Osteocyte (in vitro differentiated cells): Measurements from ENCODE around the gene OCEL1. TPM values are rescaled to one million over a fixed set of nuclear protein-coding genes. Genes with fewer than 3 reads are reported as not detected.

ENCODE experiments used
- DNase-seq: peaks from one replicate; pipeline ENCODE4 v3.0.0; 2021; ENCODE audit warnings: mixed read lengths; ENCODE audit not compliant: unreplicated experiment; ENCODE audit errors: extremely low spot score
- H3K27ac Mint-ChIP-seq: one replicate; pipeline ENCODE4 v1.8.0; 2021; ENCODE audit warnings: mild to moderate bottlenecking, mixed read lengths; ENCODE audit not compliant: unreplicated experiment
- H3K27me3 Mint-ChIP-seq: one replicate; pipeline ENCODE4 v1.8.0; 2021; ENCODE audit warnings: mixed read lengths; ENCODE audit not compliant: unreplicated experiment
- H3K36me3 Mint-ChIP-seq: one replicate; pipeline ENCODE4 v1.8.0; 2021; ENCODE audit warnings: mixed read lengths; ENCODE audit not compliant: unreplicated experiment
- H3K4me1 Mint-ChIP-seq: one replicate; pipeline ENCODE4 v1.8.0; 2021; ENCODE audit warnings: mixed read lengths; ENCODE audit not compliant: unreplicated experiment
- H3K4me3 Mint-ChIP-seq: one replicate; pipeline ENCODE4 v1.8.0; 2021; ENCODE audit warnings: mild to moderate bottlenecking, moderate library complexity, mixed read lengths; ENCODE audit not compliant: unreplicated experiment
- H3K9me3 Mint-ChIP-seq: one replicate; pipeline ENCODE4 v1.8.0; 2021; ENCODE audit warnings: mixed read lengths; ENCODE audit not compliant: unreplicated experiment
- long read RNA-seq: library from polyadenylated mRNA; unstranded; transcript quantifications from one replicate; pipeline ENCODE4 v2.0.0, GENCODE V29; 2021
- total RNA-seq: library from RNA; stranded (reverse); gene quantifications from 2 replicates; pipeline ENCODE4 v1.2.1, GENCODE V29; 2021
- TF ChIP-seq, protein P1 (sequence below): fragments of 200-600 bp; sonication (generic); IDR thresholded peaks from 2 replicates; pipeline ENCODE4 v1.5.0; 2021; ENCODE audit warnings: antibody characterized with exemption, mild to moderate bottlenecking, moderate library complexity

The OCEL1 gene, protein sequence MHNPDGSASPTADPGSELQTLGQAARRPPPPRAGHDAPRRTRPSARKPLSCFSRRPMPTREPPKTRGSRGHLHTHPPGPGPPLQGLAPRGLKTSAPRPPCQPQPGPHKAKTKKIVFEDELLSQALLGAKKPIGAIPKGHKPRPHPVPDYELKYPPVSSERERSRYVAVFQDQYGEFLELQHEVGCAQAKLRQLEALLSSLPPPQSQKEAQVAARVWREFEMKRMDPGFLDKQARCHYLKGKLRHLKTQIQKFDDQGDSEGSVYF
- 24.8 and 28.5 TPM in 2 replicates for total RNA-seq
- long read RNA-seq, result 0 reads

DNA sequence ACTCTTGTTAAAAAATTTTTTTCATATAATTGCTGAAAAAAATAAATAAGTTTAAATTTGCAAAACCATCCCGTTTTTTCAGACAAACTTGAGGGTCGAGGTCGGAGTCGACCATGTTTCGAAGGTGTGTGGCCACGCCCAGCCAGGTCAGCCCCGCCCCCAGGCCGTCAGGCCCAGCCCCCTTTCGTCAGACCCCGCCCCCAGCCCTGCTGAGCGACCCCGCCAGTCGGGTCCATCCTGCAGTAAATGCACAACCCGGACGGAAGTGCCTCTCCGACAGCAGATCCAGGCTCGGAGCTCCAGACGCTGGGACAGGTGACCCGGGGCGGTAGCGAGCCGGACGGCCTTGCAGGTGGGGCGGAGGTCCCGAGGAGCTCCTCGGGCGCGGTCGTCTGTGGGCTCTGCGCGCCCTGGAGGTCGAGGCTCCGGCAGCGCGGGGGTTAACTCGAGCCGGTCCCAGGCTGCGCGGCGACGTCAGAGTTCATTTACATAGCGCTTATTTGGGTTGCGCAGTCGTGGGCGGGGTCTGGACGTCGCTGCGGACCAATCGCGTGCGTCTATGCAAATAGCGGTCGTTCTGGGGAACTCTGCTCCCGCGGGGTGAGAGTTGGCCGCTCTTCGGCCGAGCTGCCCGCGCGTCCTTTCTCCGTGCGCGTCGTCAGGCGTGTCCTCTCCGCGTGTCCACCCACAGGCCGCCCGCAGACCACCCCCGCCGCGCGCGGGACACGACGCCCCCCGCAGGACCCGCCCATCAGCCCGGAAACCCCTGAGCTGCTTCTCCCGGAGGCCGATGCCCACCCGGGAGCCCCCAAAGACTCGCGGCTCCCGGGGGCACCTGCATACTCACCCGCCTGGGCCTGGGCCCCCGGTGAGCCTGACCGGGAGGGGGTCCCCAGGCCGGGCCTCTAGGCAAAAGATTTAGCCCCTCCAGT is at the start of gene OCEL1:
Gene OCEL1 (plus strand): TSS at position 225 of the 932 bp plus-strand sequence. CDS start 22 bp downstream, at position 247.
- peak within 1 kb of the TSS; percentile 95 for H3K27ac Mint-ChIP-seq
- DNase-seq, result peak; percentile 98
- H3K4me3 Mint-ChIP-seq, result peak within 1 kb of the TSS; percentile 91
- TF ChIP-seq, protein P1, sequence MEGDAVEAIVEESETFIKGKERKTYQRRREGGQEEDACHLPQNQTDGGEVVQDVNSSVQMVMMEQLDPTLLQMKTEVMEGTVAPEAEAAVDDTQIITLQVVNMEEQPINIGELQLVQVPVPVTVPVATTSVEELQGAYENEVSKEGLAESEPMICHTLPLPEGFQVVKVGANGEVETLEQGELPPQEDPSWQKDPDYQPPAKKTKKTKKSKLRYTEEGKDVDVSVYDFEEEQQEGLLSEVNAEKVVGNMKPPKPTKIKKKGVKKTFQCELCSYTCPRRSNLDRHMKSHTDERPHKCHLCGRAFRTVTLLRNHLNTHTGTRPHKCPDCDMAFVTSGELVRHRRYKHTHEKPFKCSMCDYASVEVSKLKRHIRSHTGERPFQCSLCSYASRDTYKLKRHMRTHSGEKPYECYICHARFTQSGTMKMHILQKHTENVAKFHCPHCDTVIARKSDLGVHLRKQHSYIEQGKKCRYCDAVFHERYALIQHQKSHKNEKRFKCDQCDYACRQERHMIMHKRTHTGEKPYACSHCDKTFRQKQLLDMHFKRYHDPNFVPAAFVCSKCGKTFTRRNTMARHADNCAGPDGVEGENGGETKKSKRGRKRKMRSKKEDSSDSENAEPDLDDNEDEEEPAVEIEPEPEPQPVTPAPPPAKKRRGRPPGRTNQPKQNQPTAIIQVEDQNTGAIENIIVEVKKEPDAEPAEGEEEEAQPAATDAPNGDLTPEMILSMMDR, result no peak
- H3K36me3 Mint-ChIP-seq, result peaks cover 2% of the 10 kb centered on the region
- peaks cover 9% of the 10 kb centered on the region for H3K4me1 Mint-ChIP-seq
- no peaks in the 10 kb centered on the region for H3K27me3 Mint-ChIP-seq
- no peaks in the 10 kb centered on the region for H3K9me3 Mint-ChIP-seq

DNA sequence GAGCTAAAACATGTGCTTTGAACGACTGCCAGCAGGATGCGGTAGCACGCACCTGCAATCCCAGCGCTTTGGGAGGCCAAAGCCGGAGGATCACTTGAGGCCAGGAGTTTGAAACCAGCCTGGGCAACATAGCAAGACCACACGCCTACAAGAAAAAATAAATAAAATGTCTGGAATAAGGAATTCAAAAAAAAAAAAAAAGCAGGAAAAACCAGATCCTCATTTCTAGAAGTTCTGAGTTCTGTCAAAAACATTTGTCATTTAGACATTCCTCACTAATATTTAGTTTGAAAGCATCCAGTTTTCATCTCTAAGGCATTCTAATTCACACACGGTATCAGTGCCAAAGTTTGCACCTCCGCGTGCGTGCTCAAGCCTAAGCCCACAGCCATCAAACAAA is 47.7 kb upstream of the OCEL1 start:
- Mint-ChIP-seq H3K4me1 (peaks cover under 1% of the 10 kb centered on the region), H3K27me3 (no peaks in the 10 kb centered on the region), H3K9me3 (no peaks in the 10 kb centered on the region), H3K4me3 (no peak overlapping the region), H3K36me3 (peaks cover 24% of the 10 kb centered on the region), H3K27ac (no peak overlapping the region)
- TF ChIP-seq, protein P1, result no peak
- no peak for DNase-seq

DNA sequence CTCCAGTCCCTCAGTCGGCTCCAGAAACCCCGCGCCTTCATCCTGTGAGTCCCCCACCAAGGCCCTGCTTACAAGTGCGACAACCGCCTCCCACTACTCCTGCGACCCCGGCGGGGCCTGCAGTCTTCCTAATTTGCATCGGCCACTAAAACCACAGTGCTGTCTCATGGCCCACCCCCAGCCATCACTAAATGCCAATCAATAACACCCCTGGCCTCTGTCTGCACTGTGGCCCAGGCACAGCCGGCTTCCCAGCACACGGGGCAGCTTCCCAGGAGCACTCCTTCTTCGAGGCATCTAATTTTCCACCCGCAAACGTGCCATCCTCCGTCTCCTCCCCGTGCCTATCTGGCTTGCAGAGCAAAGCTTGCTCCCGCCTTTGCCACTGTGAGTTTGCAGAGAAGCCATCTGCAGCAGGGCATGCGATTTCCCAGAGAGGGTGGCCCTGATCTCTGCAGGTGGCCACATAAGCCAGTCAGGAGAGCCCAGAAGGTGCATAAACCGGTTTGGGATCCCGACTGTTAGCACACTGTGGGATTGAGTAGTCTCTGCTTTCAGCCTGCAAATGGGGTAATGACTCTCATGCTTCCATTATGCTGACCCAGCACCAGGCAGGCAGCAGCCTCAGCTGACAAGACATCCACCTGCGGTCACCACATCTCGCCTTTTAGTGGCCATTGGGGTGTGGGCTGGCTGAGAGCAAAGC is 44.9 kb upstream of the OCEL1 start:
- Mint-ChIP-seq H3K9me3 (no peaks in the 10 kb centered on the region), H3K27ac (no peak overlapping the region), H3K36me3 (peaks cover 28% of the 10 kb centered on the region), H3K4me1 (no peaks in the 10 kb centered on the region), H3K4me3 (no peak overlapping the region), H3K27me3 (no peaks in the 10 kb centered on the region)
- TF ChIP-seq, protein P1, result no peak
- DNase-seq, result no peak

DNA sequence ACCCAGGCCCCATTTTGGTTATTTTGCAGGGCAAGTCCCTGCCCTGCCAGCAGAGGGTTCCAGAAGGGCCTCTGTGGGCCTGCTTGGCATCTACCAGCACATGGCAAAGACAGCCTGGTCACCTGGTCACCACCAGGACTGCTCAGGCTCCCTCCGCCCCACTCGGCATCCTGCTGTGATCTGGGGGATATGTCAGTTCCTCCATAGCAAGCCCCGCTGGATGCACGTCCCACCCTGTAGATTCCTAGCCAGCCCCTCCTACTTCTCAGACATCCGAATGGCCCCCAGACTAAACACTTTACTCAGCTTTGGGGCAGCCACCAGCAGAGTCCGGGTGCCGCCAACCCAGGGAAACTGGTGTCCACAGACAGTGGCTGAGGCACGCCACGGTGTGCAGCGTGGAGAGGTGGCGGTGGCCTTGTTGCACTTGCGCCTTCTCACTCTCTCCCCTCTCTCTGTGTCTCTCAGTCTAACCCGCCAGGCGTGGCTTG is 42.7 kb upstream of the OCEL1 start:
- Mint-ChIP-seq H3K4me1 (no peaks in the 10 kb centered on the region), H3K9me3 (no peaks in the 10 kb centered on the region), H3K27ac (no peak overlapping the region), H3K36me3 (peaks cover 28% of the 10 kb centered on the region), H3K27me3 (no peaks in the 10 kb centered on the region), H3K4me3 (no peak overlapping the region)
- no peak for DNase-seq
- TF ChIP-seq, protein P1, result no peak
